ENCODE data around the gene BLVRB. TPM values are rescaled to one million over a fixed set of nuclear protein-coding genes. Genes with fewer than 3 reads are reported as not detected.

The BLVRB gene
- total RNA-seq, 1 donor from 2014 or later: 6.1 TPM

DNA sequence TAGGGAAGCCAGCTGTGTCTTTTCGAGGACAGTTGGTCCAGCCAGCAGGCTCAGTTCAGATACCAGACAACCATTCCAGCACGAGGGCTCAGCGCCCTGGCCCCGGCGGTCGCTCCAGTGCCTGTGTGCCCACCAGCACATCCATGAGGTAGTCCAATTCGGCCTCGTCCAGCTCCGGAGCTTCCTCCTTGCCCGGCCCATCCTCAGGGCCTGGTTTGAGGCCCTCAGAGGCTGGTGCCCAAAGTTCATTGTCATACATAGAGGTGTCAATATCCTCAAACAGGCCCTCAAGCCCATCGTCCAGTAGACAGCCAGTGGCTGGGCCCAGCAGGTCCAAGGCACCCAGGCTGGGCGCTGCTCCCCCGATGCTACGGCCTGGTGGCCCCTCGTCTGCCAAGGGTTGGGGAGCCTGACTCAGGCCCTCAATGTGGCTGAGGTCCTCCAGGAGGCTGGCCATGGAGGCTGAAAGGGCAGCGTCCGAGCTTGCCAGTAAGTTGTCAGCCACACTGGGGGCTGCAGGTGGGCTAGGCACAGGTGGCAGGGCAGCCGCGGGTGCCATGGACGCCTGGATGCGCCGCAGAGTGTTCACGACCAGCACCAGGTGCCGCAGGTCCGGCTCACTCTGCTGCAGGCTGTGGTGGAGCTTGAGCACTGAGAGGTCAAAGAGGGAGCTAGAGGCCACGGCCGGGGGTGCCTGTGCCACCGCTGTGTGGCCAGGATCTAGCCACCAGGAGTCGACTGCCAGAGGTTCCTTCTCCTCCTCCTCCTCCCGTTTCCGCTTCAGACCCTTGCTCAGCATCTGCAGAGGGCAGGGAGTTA, 42.6 kb downstream of the BLVRB start:
- Mint-ChIP-seq H3K4me1 (ENCODE audit: low read depth) (peaks cover 12% of the 10 kb centered on the region), H3K36me3 (ENCODE audit: low read depth) (peaks cover 11% of the 10 kb centered on the region), H3K27ac (peak overlapping the region; percentile 74), H3K9me3 (no peaks in the 10 kb centered on the region), H3K4me3 (peak overlapping the region; percentile 82), H3K27me3 (ENCODE audit: insufficient read depth) (peaks cover 2% of the 10 kb centered on the region)
- DNase-seq (ENCODE audit: low spot score): no peak
- intact Hi-C loops (cut with micrococcal nuclease): no loop called here

DNA sequence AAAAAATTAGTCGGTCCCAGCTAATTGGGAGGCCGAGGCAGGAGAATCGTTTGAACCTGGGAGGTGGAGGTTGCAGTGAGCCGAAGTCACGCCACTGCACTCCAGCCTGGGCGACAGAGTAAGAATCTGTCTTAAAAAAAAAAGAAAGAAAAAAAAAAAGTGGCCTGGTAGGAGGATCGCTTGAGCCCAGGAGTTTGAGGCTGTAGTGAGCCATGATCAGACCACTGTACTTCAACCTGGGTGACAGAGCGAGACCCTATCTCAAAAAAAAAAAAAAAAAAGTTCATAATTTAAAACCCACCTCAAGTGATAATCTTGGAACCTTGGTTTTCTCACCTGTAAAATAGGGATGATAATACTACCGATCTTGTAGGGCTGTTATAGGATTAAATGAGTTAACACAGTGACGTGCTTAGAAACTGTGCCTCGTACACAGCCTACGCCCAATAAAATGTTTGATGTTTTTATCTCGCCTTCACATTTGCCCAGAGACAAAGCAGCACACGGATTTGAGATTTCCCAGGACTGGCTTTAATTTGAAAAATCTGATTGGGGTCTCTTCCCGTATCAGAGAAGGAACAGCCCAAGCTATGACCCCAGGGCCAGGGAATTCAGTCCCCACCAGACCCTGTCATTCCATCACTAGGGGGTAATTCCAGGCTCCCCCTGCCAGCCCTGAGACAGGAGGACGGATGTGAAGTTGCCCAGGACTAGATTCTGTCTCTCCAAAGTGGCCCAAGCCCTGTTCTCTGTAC, 43.4 kb downstream of the BLVRB start:
- Mint-ChIP-seq H3K4me3 (peak overlapping the region; percentile 82), H3K27ac (peak overlapping the region; percentile 74)
- intact Hi-C loops (cut with micrococcal nuclease): loop anchor here (1.0 kb wide), 4 partner anchors 19 to 74 kb away; partner anchors contain the start of genes BLVRB, C19orf47 and PLD3

GRCh38 chr19:40420766-40421765, 44.5 kb downstream of the BLVRB start:
- intact Hi-C loops (cut with micrococcal nuclease): loop anchor here (1.0 kb wide), 4 partner anchors 18 to 73 kb away; partner anchors contain the start of genes BLVRB, C19orf47 and PLD3
- H3K27ac Mint-ChIP-seq: peak overlapping the region; percentile 90
- H3K9me3 Mint-ChIP-seq: no peaks in the 10 kb centered on the region
- peak overlapping the region; percentile 82 for H3K4me3 Mint-ChIP-seq
- DNase-seq (ENCODE audit: low spot score): peak; percentile 72
- H3K4me1 Mint-ChIP-seq (ENCODE audit: low read depth): peaks cover 20% of the 10 kb centered on the region
- H3K27me3 Mint-ChIP-seq (ENCODE audit: insufficient read depth): no peaks in the 10 kb centered on the region
- H3K36me3 Mint-ChIP-seq (ENCODE audit: low read depth): peaks cover 11% of the 10 kb centered on the region

More for the DNA sequence above, 43.4 kb downstream of the BLVRB start:
- Mint-ChIP-seq H3K4me1 (ENCODE audit: low read depth) (peaks cover 13% of the 10 kb centered on the region), H3K27me3 (ENCODE audit: insufficient read depth) (peaks cover under 1% of the 10 kb centered on the region), H3K9me3 (no peaks in the 10 kb centered on the region), H3K36me3 (ENCODE audit: low read depth) (peaks cover 11% of the 10 kb centered on the region)
- no peak for DNase-seq (ENCODE audit: low spot score)

DNA sequence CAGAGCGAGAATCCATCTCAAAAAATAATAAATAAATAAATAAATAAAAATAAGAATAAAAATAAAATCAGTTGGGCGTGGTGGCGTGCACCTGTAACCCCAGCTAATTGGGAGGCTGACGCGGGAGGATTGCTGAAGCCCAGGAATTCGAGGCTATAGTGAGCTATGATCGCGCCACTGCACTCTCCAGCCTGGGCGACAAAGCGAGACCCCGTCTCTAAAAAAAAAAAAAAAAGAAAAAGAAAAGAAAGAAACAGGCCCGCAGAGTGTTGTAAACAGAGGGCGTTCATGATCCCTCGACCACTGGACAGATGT, 45.1 kb downstream of the BLVRB start:
- Mint-ChIP-seq H3K27ac (peak overlapping the region; percentile 90), H3K27me3 (ENCODE audit: insufficient read depth) (no peaks in the 10 kb centered on the region), H3K4me3 (peak overlapping the region; percentile 82), H3K9me3 (no peaks in the 10 kb centered on the region), H3K4me1 (ENCODE audit: low read depth) (peaks cover 26% of the 10 kb centered on the region), H3K36me3 (ENCODE audit: low read depth) (peaks cover 10% of the 10 kb centered on the region)
- no peak for DNase-seq (ENCODE audit: low spot score)
- intact Hi-C loops (cut with micrococcal nuclease): no loop called here

DNA sequence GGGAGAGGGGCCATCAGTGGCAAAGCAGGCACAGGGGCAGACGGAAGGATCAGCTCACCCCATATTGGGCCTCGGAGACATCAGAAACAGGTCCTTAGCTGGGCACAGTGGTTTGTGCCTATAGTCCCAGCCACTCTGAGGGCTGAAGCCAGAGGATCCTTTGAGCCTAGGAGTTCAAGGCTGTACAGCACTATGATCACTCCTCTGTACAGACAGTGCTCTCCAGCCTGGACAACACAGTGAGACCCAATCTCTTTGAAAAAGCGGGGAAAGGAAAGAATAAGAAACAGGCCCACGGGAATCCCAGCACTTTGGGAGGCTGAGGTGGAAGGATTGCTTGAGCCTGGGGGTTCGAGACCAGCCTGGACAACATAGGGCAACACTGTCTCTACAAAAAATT, 45.8 kb downstream of the BLVRB start:
- H3K36me3 Mint-ChIP-seq (ENCODE audit: low read depth): peaks cover 10% of the 10 kb centered on the region
- peak overlapping the region; percentile 71 for H3K27ac Mint-ChIP-seq
- intact Hi-C loops (cut with micrococcal nuclease): no loop called here

GRCh38 chr19:40419066-40419612, 46.4 kb downstream of the BLVRB start:
- Mint-ChIP-seq H3K27ac (no peak overlapping the region), H3K4me1 (ENCODE audit: low read depth) (peaks cover 26% of the 10 kb centered on the region), H3K4me3 (peak overlapping the region; percentile 27), H3K36me3 (ENCODE audit: low read depth) (peaks cover 10% of the 10 kb centered on the region), H3K27me3 (ENCODE audit: insufficient read depth) (no peaks in the 10 kb centered on the region), H3K9me3 (no peaks in the 10 kb centered on the region)
- no peak for DNase-seq (ENCODE audit: low spot score)
- intact Hi-C loops (cut with micrococcal nuclease): no loop called here

More for the DNA sequence above, 45.8 kb downstream of the BLVRB start:
- DNase-seq (ENCODE audit: low spot score): no peak
- H3K4me1 Mint-ChIP-seq (ENCODE audit: low read depth): peaks cover 26% of the 10 kb centered on the region
- H3K4me3 Mint-ChIP-seq: peak overlapping the region; percentile 77
- H3K9me3 Mint-ChIP-seq: no peaks in the 10 kb centered on the region
- H3K27me3 Mint-ChIP-seq (ENCODE audit: insufficient read depth): no peaks in the 10 kb centered on the region

DNA sequence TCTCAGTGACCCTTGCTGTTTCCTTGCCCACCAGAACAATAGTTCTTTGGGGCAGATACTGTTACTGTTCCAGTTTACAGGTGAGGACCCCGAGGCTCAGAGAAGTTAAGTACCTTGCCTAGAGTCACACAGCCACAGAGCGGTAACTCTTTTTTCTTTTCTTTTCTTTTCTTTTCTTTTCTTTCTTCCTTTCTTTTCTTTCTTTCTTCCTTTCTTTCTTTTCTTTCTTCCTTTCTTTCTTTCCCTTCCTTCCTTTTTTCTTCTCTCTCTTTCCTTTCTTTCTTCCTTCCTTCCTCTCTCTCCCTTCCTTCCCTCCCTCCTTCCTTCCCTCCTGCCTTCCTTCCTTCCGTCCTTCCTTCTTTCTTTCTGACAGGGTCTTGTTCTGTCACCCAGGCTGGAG, 47.5 kb downstream of the BLVRB start:
- DNase-seq (ENCODE audit: low spot score): no peak
- peaks cover 3% of the 10 kb centered on the region for H3K27me3 Mint-ChIP-seq (ENCODE audit: insufficient read depth)
- H3K4me3 Mint-ChIP-seq: no peak overlapping the region
- H3K27ac Mint-ChIP-seq: peak overlapping the region; percentile 4
- peaks cover 26% of the 10 kb centered on the region for H3K4me1 Mint-ChIP-seq (ENCODE audit: low read depth)
- H3K36me3 Mint-ChIP-seq (ENCODE audit: low read depth): peaks cover 9% of the 10 kb centered on the region
- no peaks in the 10 kb centered on the region for H3K9me3 Mint-ChIP-seq
- intact Hi-C loops (cut with micrococcal nuclease): no loop called here

GRCh38 chr19:40417643-40417981, 47.9 kb downstream of the BLVRB start:
- intact Hi-C loops (cut with micrococcal nuclease): no loop called here
- peaks cover 9% of the 10 kb centered on the region for H3K36me3 Mint-ChIP-seq (ENCODE audit: low read depth)
- H3K27me3 Mint-ChIP-seq (ENCODE audit: insufficient read depth): peaks cover 3% of the 10 kb centered on the region
- H3K4me1 Mint-ChIP-seq (ENCODE audit: low read depth): peaks cover 25% of the 10 kb centered on the region
- H3K27ac Mint-ChIP-seq: peak overlapping the region; percentile 4
- no peak for DNase-seq (ENCODE audit: low spot score)
- H3K4me3 Mint-ChIP-seq: no peak overlapping the region
- no peaks in the 10 kb centered on the region for H3K9me3 Mint-ChIP-seq

DNA sequence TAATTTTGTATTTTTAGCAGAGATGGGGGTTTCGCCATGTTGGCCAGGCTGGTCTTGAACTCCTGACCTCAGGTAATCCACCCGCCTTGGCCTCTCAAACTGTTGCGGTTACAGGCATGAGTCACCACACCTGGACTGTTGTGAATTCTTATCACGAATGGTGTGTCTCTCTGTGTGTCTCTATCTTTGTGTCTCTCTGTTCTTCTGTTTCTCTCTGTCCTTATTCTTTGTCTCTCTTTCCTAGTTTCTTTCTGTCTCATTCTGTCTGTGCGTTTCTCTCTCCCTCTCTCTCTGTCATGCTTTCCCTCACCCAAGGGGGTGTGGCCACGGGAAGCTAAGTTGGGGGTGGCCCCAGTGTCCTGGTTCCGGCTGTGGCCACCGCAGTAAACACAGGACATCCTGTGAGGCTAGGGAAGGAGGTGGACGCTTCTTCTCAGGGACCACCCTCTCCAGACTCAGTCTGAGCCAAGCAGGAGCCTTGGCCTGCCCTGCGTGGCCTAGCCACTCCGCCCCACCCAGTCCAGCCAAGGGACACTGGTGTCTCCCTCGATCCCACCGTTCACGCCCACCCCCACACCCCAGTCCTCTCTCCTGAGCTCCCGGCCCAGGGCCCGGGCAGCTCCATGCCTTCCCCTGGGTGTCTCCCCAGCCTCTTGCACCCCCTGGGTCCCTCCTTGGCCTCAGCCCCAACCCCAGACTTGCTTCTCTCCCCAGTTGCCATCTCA, 48.5 kb downstream of the BLVRB start:
- DNase-seq (ENCODE audit: low spot score): no peak
- Mint-ChIP-seq H3K36me3 (ENCODE audit: low read depth) (peaks cover 3% of the 10 kb centered on the region), H3K4me3 (no peak overlapping the region), H3K9me3 (no peaks in the 10 kb centered on the region), H3K27ac (peak overlapping the region; percentile 6), H3K27me3 (ENCODE audit: insufficient read depth) (peaks cover 3% of the 10 kb centered on the region), H3K4me1 (ENCODE audit: low read depth) (peaks cover 20% of the 10 kb centered on the region)
- intact Hi-C loops (cut with micrococcal nuclease): no loop called here

DNA sequence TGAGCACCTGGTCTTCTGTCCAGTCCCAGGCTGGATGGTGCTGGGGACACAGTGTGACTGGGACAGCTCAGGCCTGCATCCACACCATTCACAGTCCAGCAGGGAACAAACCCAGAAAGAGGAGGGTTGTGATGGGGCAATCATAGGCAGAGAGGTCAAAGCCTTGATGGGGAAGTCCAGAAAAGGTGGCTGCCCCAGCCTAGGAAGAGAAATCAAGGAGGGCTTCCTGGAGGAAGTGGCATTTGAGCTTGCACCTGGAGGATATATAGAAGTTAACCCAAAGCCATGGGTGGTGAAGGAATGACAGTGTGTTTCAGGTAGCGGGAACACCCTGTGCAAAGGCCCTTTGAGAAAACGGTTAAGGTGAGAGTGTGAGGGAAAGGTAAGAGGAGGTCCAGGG, 49.8 kb downstream of the BLVRB start:
- H3K9me3 Mint-ChIP-seq: no peaks in the 10 kb centered on the region

GRCh38 chr19:40414542-40415535, 50.7 kb downstream of the BLVRB start:
- Mint-ChIP-seq H3K27ac (no peak overlapping the region), H3K4me3 (no peak overlapping the region), H3K27me3 (ENCODE audit: insufficient read depth) (peaks cover 3% of the 10 kb centered on the region), H3K4me1 (ENCODE audit: low read depth) (peaks cover 17% of the 10 kb centered on the region), H3K36me3 (ENCODE audit: low read depth) (no peaks in the 10 kb centered on the region), H3K9me3 (no peaks in the 10 kb centered on the region)
- intact Hi-C loops (cut with micrococcal nuclease): no loop called here
- no peak for DNase-seq (ENCODE audit: low spot score)

More for the DNA sequence above, 49.8 kb downstream of the BLVRB start:
- Mint-ChIP-seq H3K27ac (no peak overlapping the region), H3K36me3 (ENCODE audit: low read depth) (peaks cover 2% of the 10 kb centered on the region), H3K27me3 (ENCODE audit: insufficient read depth) (peaks cover 3% of the 10 kb centered on the region), H3K4me3 (no peak overlapping the region), H3K4me1 (ENCODE audit: low read depth) (peaks cover 19% of the 10 kb centered on the region)
- intact Hi-C loops (cut with micrococcal nuclease): no loop called here
- DNase-seq (ENCODE audit: low spot score): no peak

Data from activated T-helper 1 cell treated with anti-CD3 and anti-CD28 coated beads, Interleukin-12 subunit alpha, Interleukin-12 subunit beta, Interleukin-2, Interleukin-4 antibody, amounts not matched to agents 30 ng/mL and 10 ng/mL and 1 ng/mL, durations not matched to agents 14 hours and 24 hours and 36 hours (primary cell).